Skeletal muscle satellite cell (primary cell): ENCODE measurements around the gene PRKCE.

Experiments
- H3K27me3 ChIP-seq: 2 replicates; pipeline ENCODE4 v1.7.0; 2013; ENCODE audit warnings: low read length; ENCODE audit not compliant: control insufficient read depth, insufficient read depth
- H3K36me3 ChIP-seq: 2 replicates; pipeline ENCODE4 v1.7.0; 2013; ENCODE audit warnings: mild to moderate bottlenecking, control low read depth, low read length; ENCODE audit not compliant: insufficient read depth
- H3K4me1 ChIP-seq: 2 replicates; pipeline ENCODE4 v1.7.0; 2013; ENCODE audit warnings: low read length; ENCODE audit not compliant: control insufficient read depth, insufficient read depth
- H3K4me2 ChIP-seq: 2 replicates; pipeline ENCODE4 v1.7.0; 2013; ENCODE audit warnings: mild to moderate bottlenecking, low read length
- H3K4me3 ChIP-seq: 2 replicates; pipeline ENCODE4 v1.7.0; 2013; ENCODE audit warnings: low read length
- H3K9ac ChIP-seq: 2 replicates; pipeline ENCODE4 v1.7.0; 2013; ENCODE audit warnings: mild to moderate bottlenecking, low read depth, low read length, moderate library complexity
- H3K9me3 ChIP-seq: replicated peaks from 2 replicates; pipeline ENCODE4 v1.7.0; 2013; ENCODE audit warnings: mild to moderate bottlenecking, control low read depth, low read length

PRKCE gene

DNA sequence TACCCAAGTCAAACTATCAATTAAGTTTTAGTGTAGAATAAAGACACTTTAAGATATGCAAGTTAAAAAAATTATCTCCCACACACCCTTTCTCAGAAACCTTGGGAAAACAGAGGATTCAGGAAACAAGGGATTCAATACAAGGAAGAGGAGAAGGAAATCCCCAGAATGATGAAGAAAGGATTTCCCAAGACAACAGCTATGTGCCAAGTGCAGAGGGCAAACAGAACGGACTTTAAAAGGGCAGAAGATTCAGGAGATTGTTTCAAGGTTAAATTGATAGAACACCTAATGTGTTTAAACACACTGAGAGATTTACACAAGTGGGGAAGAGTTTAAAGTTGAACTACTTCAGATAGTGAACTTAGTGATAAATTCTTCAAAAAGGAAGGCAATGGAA lies 574.3 kb downstream of the PRKCE start:
- Histone ChIP-seq H3K9ac (peak overlapping the region; percentile 36), H3K4me1 (peaks cover 17% of the 10 kb centered on the region), H3K27me3 (no peaks in the 10 kb centered on the region), H3K4me3 (no peak overlapping the region), H3K9me3 (peaks cover 3% of the 10 kb centered on the region), H3K36me3 (no peaks in the 10 kb centered on the region), H3K4me2 (no peak overlapping the region)

DNA sequence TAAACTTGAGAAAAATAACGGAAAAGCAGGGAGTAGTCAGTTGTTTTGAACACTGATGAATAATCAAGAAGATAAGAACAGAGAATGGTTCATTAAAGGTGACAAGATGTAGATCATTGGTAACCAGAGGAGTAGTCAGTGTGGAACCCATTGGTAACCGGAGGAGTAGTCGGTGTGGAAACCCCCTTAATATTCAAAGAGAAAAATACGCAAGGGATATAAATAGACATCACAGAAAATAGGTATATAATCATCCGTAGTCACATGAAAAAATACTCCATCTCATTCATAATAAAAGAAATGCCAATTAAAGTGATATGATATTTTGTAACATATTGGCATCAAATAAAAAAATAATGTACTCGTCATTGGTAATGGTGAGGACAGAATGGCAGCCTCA lies 575.1 kb downstream of the PRKCE start:
- no peak overlapping the region for H3K4me3 ChIP-seq
- H3K4me2 ChIP-seq, result no peak overlapping the region
- H3K4me1 ChIP-seq, result peaks cover 17% of the 10 kb centered on the region
- no peaks in the 10 kb centered on the region for H3K27me3 ChIP-seq
- peaks cover 3% of the 10 kb centered on the region for H3K9me3 ChIP-seq
- no peaks in the 10 kb centered on the region for H3K36me3 ChIP-seq
- H3K9ac ChIP-seq, result no peak overlapping the region

DNA sequence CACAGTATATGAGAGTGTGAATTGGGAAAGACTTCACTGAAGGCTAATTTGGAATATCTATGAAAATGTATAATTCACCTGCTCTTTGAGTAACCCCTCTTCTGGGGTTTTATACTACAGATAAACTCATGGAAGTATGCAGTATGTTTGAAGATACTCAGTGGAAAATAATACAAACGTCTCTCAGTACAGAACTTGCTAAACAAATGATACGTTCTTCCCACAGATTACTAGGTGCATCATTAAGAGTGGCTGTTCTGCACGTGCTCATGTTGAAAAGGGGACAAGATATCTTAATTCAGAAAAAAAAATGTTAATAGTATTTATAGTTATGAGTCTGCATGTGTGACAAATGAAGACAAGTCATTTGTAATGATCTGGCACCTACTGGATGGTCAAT lies 575.5 kb downstream of the PRKCE start:
- H3K36me3 ChIP-seq, result no peaks in the 10 kb centered on the region
- H3K27me3 ChIP-seq, result no peaks in the 10 kb centered on the region

DNA sequence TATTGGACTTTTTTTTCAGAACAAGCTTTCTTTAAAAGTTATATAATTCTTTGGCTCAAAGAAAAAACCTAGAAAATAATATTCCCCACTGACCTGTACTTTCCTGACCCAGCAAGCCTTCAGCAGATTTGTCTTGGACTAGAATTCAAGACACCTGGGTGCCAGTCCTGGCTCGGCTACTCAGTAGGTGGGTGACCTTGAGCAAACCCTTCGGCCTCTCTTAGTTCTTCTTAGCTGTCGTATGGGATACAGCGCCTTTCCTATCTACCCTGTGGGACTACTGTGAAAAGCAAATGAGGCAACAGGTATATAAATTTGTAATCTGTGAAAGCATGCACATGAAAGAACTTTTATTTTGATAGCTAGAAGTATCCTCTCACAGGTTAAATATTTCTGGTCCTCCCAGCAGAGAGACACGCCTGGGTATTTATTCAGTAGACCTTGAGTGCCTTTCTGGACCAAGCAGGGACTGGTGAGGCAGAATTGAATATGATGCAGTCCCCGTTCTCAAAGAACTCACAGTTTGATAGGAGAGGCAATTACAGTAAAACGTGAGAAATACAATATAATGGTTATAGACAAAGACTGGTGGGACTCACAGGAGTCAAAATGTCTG lies 576.3 kb downstream of the PRKCE start:
- no peaks in the 10 kb centered on the region for H3K36me3 ChIP-seq
- peaks cover 3% of the 10 kb centered on the region for H3K9me3 ChIP-seq
- no peak overlapping the region for H3K4me2 ChIP-seq
- H3K4me1 ChIP-seq, result peaks cover 17% of the 10 kb centered on the region
- H3K27me3 ChIP-seq, result no peaks in the 10 kb centered on the region
- no peak overlapping the region for H3K9ac ChIP-seq
- H3K4me3 ChIP-seq, result no peak overlapping the region

More for the DNA sequence above, 575.5 kb downstream of the PRKCE start:
- peaks cover 3% of the 10 kb centered on the region for H3K9me3 ChIP-seq
- no peak overlapping the region for H3K4me2 ChIP-seq
- H3K4me3 ChIP-seq, result no peak overlapping the region
- H3K9ac ChIP-seq, result no peak overlapping the region
- peaks cover 17% of the 10 kb centered on the region for H3K4me1 ChIP-seq

DNA sequence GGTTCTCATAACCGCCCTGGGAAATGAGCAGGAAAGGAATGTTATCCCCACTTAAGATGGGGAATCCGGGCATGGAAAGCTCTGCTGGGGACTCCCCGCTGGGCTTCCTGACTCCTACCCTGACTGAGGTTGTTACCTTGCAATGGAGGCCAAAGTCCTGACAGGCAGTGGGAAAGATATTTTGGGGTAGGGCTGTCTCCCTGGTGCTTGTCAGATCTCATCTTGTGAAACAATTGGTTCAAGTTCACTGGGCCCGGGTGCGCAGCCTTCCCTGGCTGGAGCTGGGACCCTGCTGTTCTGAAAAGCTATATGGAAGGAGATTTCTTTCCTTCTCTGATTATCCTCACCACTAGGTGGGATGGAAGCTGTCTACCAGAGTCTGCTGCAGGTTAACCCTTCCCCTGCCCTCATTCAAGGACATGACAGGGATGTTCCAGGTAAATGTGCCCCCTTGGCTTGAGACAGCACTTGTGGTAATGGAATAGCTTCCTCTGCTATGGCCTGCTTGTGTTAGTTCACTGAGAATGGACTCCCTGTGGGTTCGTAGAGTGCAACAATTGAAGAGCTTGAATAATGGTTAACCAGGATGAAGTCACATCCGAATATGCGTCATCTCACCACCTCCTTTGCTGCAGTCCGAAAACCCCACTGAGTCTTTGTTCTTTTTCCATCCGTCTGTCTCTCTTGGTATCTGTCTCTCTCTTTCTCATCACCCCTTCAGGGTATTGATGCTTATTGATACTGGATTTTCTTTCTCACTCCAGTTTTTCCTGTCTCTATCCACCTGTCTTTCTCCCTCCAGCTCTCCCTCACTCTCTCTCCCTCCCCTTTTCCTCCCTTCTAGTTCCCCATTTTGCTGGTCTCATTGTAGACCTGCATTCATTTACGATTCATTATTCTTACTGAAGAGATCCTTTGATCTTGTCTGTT lies 577.9 kb downstream of the PRKCE start:
- Histone ChIP-seq H3K9ac (no peak overlapping the region), H3K4me3 (no peak overlapping the region), H3K9me3 (peaks cover 3% of the 10 kb centered on the region), H3K4me2 (no peak overlapping the region), H3K4me1 (peaks cover 15% of the 10 kb centered on the region), H3K27me3 (no peaks in the 10 kb centered on the region), H3K36me3 (no peaks in the 10 kb centered on the region)

DNA sequence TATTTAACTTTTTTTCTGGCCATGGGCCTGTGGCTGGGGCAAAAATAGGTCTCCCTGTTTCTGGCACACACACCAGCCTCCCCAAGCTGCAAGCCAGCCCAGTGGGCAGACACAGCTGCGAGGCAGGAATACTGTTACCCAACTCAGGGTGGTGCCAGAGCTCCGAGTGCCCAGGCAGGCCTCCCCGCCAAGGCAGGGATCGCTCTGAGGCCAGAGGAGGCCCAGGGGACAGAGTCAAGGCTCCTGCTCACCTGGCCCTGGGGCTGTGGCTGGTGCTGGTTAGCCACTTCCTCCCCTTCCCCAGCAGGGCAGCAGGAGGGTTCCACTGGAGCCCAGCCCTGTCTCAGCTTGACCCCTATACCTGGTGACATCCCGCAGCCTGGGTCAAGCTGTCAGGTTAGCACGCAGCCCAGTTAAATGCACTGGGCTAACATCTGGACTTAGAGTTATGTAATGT lies 578.7 kb downstream of the PRKCE start:
- no peaks in the 10 kb centered on the region for H3K27me3 ChIP-seq
- H3K9me3 ChIP-seq, result peaks cover 3% of the 10 kb centered on the region
- H3K4me3 ChIP-seq, result no peak overlapping the region
- H3K36me3 ChIP-seq, result no peaks in the 10 kb centered on the region
- H3K9ac ChIP-seq, result no peak overlapping the region
- H3K4me1 ChIP-seq, result peaks cover 7% of the 10 kb centered on the region
- no peak overlapping the region for H3K4me2 ChIP-seq

DNA sequence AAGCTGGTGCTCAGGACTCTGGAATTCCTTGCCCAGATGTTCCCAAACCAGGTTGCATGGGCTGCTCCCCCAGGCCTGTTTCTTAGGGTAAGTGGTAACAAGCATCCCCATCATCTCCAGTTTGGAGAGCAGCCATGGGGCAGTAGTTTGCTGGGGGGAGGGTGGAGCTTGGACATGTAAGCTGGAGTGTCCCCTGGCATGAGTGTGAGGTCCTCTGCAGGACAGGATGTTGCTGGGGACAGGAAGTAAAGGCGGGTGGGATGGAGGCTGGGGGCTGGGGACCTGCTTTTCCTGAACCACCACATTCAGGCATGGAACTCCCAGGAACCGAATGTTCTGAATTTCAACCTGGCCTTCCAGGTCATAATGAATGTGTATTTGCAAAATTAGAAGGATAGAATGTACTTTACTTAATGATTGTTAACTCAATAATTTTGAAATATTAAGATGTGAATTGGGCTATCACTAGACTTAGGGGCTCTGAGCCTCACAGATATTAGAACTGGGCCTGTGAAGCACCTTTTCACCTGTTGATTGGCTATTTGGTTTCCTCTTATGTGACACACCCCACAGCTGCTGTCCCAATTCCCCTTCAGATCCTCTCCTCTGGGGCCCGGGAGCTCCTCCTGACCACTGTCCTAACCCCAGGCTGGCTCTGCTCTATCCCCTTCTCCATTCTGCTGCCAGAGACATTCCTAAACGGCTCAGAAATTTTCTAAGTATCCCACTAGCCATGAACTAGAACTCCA lies 579.4 kb downstream of the PRKCE start:
- Histone ChIP-seq H3K4me1 (peaks cover 1% of the 10 kb centered on the region), H3K4me2 (no peak overlapping the region), H3K4me3 (no peak overlapping the region), H3K9ac (no peak overlapping the region), H3K27me3 (no peaks in the 10 kb centered on the region), H3K9me3 (no peaks in the 10 kb centered on the region), H3K36me3 (no peaks in the 10 kb centered on the region)

DNA sequence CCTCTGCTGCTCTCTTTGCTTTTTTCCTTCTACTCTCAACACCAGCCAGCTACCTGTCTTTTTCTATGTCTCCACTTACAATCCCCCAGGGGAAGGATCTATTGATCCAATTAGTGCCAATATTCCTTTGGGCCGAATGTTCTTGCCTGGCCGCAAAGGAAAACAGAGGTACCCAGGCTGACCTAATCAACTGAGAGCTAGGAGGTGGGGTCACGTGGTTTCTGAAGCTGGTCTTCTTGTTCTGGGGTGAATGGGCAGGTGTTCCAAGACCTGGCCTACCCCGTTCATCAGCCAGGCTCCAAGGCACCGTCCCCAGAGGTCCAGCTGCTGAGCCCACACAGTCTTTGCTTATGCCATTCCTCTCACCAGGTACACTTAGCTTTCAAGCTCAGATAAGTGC lies 580.2 kb downstream of the PRKCE start:
- Histone ChIP-seq H3K4me2 (no peak overlapping the region), H3K4me3 (no peak overlapping the region), H3K4me1 (no peaks in the 10 kb centered on the region), H3K9ac (no peak overlapping the region), H3K36me3 (no peaks in the 10 kb centered on the region), H3K9me3 (no peaks in the 10 kb centered on the region), H3K27me3 (no peaks in the 10 kb centered on the region)

DNA sequence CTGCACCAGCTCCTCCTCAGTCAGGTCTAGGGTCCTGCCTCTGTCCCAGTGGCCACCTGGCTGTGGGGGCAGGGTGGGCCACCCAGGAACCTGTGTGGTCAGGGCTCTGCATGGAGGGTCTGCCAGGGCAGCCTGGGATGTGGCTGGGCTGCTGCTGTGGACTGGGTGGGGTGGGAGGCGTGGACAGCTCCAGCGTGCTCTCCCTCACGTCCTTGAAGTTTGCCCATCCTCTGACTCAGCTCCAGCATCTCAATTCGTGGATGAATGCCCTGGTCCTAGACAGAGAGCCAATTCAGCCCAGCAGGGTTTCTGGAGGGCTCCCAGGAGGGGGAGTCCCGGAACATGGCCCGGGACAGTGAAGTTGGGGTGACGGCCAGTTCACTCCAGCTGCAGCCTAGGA lies 581.4 kb downstream of the PRKCE start:
- H3K9ac ChIP-seq, result no peak overlapping the region
- no peaks in the 10 kb centered on the region for H3K27me3 ChIP-seq
- no peaks in the 10 kb centered on the region for H3K9me3 ChIP-seq
- H3K4me3 ChIP-seq, result no peak overlapping the region
- no peaks in the 10 kb centered on the region for H3K4me1 ChIP-seq
- H3K36me3 ChIP-seq, result no peaks in the 10 kb centered on the region
- H3K4me2 ChIP-seq, result no peak overlapping the region

DNA sequence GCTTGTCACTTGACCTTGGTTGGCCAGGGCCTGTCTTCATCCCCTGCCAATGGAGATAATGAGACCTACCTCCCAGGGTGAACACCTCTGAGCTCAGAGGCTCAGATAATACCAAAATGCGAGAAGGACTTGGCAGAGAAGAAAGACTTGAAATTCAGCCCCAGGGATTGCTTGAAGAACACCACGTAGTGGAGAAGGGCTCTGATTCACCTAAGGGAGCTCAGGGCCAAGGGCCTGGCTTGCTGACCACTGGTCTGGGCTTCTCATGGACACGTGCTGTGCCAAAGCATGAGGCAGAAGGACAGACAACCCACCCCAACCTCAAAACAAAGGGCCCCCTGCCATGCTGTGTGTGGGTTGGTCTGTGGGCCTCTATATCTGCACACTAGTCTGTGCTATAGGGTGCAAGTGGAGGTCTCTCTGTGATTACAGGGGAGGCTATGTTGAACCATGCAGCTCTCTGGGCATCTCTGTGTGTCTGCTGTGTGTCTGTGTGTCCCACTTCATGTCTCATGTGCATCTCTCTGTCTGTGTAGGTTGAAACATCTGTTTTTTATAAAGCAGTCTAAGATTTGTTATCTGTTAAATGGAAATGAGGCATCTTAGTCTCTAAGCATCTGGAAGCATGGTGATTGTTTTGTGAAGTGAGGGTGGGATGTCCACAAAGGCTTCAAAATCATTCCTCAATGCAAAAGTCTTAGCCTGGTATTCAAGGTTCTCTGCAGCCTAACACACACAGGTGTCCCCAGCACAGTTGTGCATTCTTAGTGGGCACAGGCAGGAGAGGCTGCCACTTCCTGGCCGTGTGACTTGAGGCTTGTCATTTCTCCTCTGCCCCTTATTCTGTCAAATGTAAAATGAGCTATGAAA lies 584.8 kb downstream of the PRKCE start:
- H3K4me1 ChIP-seq, result no peaks in the 10 kb centered on the region
- H3K4me3 ChIP-seq, result no peak overlapping the region
- no peaks in the 10 kb centered on the region for H3K27me3 ChIP-seq
- H3K9ac ChIP-seq, result no peak overlapping the region
- H3K4me2 ChIP-seq, result no peak overlapping the region
- no peaks in the 10 kb centered on the region for H3K9me3 ChIP-seq
- no peaks in the 10 kb centered on the region for H3K36me3 ChIP-seq
